Neuronal stem cell (in vitro differentiated cells): ENCODE data around the gene CARD16.
"Not testable (repeated sequence)": the region's sequence is repeated elsewhere in the genome, so short reads cannot be mapped to it uniquely, and the experiment has no call there.

Experiments used
- DNase-seq: peaks from one replicate; pipeline ENCODE4 v3.0.0-alpha.2; 2013; ENCODE audit warnings: low spot score
- H2AFZ ChIP-seq: one replicate; pipeline ENCODE4 v1.6.1; 2013; ENCODE audit warnings: mild to moderate bottlenecking, low read length, inconsistent platforms
- H2AK5ac ChIP-seq: 2 replicates; pipeline ENCODE4 v1.6.1; 2013; ENCODE audit warnings: low read depth, mild to moderate bottlenecking, inconsistent platforms, low read length, moderate library complexity, mixed read lengths
- H2BK120ac ChIP-seq: 2 replicates; pipeline ENCODE4 v1.6.1; 2013; ENCODE audit warnings: low read depth, mild to moderate bottlenecking, inconsistent platforms, low read length, moderate library complexity, mixed read lengths
- H2BK12ac ChIP-seq: one replicate; pipeline ENCODE4 v1.6.1; 2013; ENCODE audit warnings: low read length, inconsistent platforms
- H2BK15ac ChIP-seq: 2 replicates; pipeline ENCODE4 v1.6.1; 2013; ENCODE audit warnings: mild to moderate bottlenecking, low read length, inconsistent platforms, mixed read lengths
- H2BK5ac ChIP-seq: one replicate; pipeline ENCODE4 v1.6.1; 2013; ENCODE audit warnings: inconsistent platforms, mild to moderate bottlenecking, low read length, moderate library complexity
- H3K14ac ChIP-seq: one replicate; pipeline ENCODE4 v1.6.1; 2013; ENCODE audit warnings: low read length, inconsistent platforms
- H3K18ac ChIP-seq: 2 replicates; pipeline ENCODE4 v1.6.1; 2013; ENCODE audit warnings: low read length, inconsistent platforms
- H3K23ac ChIP-seq: 2 replicates; pipeline ENCODE4 v1.6.1; 2013; ENCODE audit warnings: low read depth, mild to moderate bottlenecking, mixed read lengths, low read length, inconsistent platforms; ENCODE audit not compliant: poor library complexity
- H3K27ac ChIP-seq: replicated peaks from 3 replicates; pipeline ENCODE4 v1.5.1; 2013; ENCODE audit warnings: low read length, inconsistent platforms
- H3K27me3 ChIP-seq, 3 experiments: 2 replicates each; pipeline ENCODE4 v1.6.1; 2013; ENCODE audit warnings: low read length in 3 of 3, mild to moderate bottlenecking in 2 of 3, inconsistent platforms in 1 of 3, low read depth in 1 of 3, mixed read lengths in 1 of 3, moderate library complexity in 1 of 3; ENCODE audit not compliant: control insufficient read depth in 3 of 3, insufficient read depth in 3 of 3
- H3K36me3 ChIP-seq, 2 donors: replicated peaks in 1 of 2; 2 replicates each; pipeline ENCODE4 v1.6.1; 2013; ENCODE audit warnings: low read length in 2 of 2; ENCODE audit not compliant: control insufficient read depth in 2 of 2, insufficient read depth in 2 of 2
- H3K4ac ChIP-seq: 2 replicates; pipeline ENCODE4 v1.6.1; 2013; ENCODE audit warnings: inconsistent platforms, mild to moderate bottlenecking, low read length, moderate library complexity
- H3K4me1 ChIP-seq, 2 donors: 1 replicate in 1 of 2; 2 replicates in 1 of 2; pipeline ENCODE4 v1.6.1; 2013; ENCODE audit warnings: low read length in 2 of 2, low read depth in 1 of 2; ENCODE audit not compliant: control insufficient read depth in 2 of 2, insufficient read depth in 1 of 2
- H3K4me2 ChIP-seq: one replicate; pipeline ENCODE4 v1.6.1; 2013; ENCODE audit warnings: mild to moderate bottlenecking, low read length, inconsistent platforms; ENCODE audit not compliant: insufficient read depth, poor library complexity, severe bottlenecking
- H3K4me3 ChIP-seq, 2 donors: 2 replicates each; pipeline ENCODE4 v1.5.1; 2013; ENCODE audit warnings: low read length in 2 of 2, mild to moderate bottlenecking in 2 of 2, inconsistent platforms in 1 of 2, moderate library complexity in 1 of 2
- H3K79me1 ChIP-seq: one replicate; pipeline ENCODE4 v1.6.1; 2013; ENCODE audit warnings: low read depth, mild to moderate bottlenecking, inconsistent platforms, low read length, moderate library complexity
- H3K9ac ChIP-seq: one replicate; pipeline ENCODE4 v1.6.1; 2013; ENCODE audit warnings: mild to moderate bottlenecking, low read depth, low read length, inconsistent platforms; ENCODE audit not compliant: poor library complexity
- H3K9me3 ChIP-seq, 2 donors: replicated peaks in 1 of 2; 2 replicates each; pipeline versions ENCODE3 to v1.6.1; 2013; ENCODE audit warnings: low read length in 2 of 2, mild to moderate bottlenecking in 2 of 2, inconsistent platforms in 1 of 2, low read depth in 1 of 2, mixed read lengths in 1 of 2, moderate library complexity in 1 of 2; ENCODE audit not compliant: control insufficient read depth in 2 of 2, insufficient read depth in 1 of 2
- H4K8ac ChIP-seq: one replicate; pipeline ENCODE4 v1.6.1; 2013; ENCODE audit warnings: low read depth, mild to moderate bottlenecking, inconsistent platforms, low read length, moderate library complexity
- H4K91ac ChIP-seq: one replicate; pipeline ENCODE4 v1.6.1; 2013; ENCODE audit warnings: low read length, low read depth, mild to moderate bottlenecking, inconsistent platforms; ENCODE audit not compliant: poor library complexity
- WGBS, 2 donors: extraction: QIAGEN DNeasy Blood & Tissue Kit; methylation state at CpG; one replicate each; pipeline ENCODE4 v1.1.7; 2013; ENCODE audit warnings: missing lambda C conversion rate in 2 of 2, mixed read lengths in 1 of 2; ENCODE audit not compliant: insufficient read length in 2 of 2, insufficient replicate concordance in 1 of 2; ENCODE audit errors: extremely low coverage in 2 of 2; 5-methylcytosine and 5-hydroxymethylcytosine counted together

The CARD16 gene

GRCh38 chr11:105080171-105080906, 35.2 kb upstream of the CARD16 start:
- H3K4me2 ChIP-seq, H3K9me3 ChIP-seq, H3K4me1 ChIP-seq, H2BK12ac ChIP-seq, H4K8ac ChIP-seq, H2BK15ac ChIP-seq, H3K4me3 ChIP-seq, H3K14ac ChIP-seq, DNase-seq, H2AK5ac ChIP-seq, H3K9ac ChIP-seq, H2BK5ac ChIP-seq, H3K27ac ChIP-seq, H3K23ac ChIP-seq, H3K79me1 ChIP-seq, H2BK120ac ChIP-seq, H4K91ac ChIP-seq, H3K27me3 ChIP-seq, H3K4ac ChIP-seq, H3K18ac ChIP-seq, H3K36me3 ChIP-seq: not testable (repeated sequence)
- WGBS, 2 donors = no CpG with 5 or more reads among the region's 6 CpGs
- H2AFZ ChIP-seq = peak overlapping the region; percentile 82

GRCh38 chr11:105078283-105078682, 33.1 kb upstream of the CARD16 start:
- H3K4ac ChIP-seq = no peak overlapping the region
- H3K9ac ChIP-seq = no peak overlapping the region
- H3K27ac ChIP-seq = no peak overlapping the region
- H2BK5ac ChIP-seq = no peak overlapping the region
- H4K8ac ChIP-seq = no peak overlapping the region
- H3K27me3 ChIP-seq = no peaks in the 10 kb centered on the region
- H4K91ac ChIP-seq = no peak overlapping the region
- H3K18ac ChIP-seq = no peak overlapping the region
- H2BK12ac ChIP-seq = no peak overlapping the region
- no peak for DNase-seq
- peaks cover 0 to 6% of the 10 kb centered on the region in 2 donors for H3K4me1 ChIP-seq
- H2AK5ac ChIP-seq = no peak overlapping the region
- no peak overlapping the region for H2BK15ac ChIP-seq
- H3K9me3 ChIP-seq = no peaks in the 10 kb centered on the region
- H3K14ac ChIP-seq = no peak overlapping the region
- no peak overlapping the region for H2BK120ac ChIP-seq
- H3K4me3 ChIP-seq = no peak overlapping the region
- no peaks in the 10 kb centered on the region for H3K36me3 ChIP-seq
- no peak overlapping the region for H2AFZ ChIP-seq
- no CpG with 5 or more reads among the region's 3 CpGs for WGBS, 2 donors
- H3K23ac ChIP-seq = no peak overlapping the region
- H3K79me1 ChIP-seq = no peaks in the 10 kb centered on the region
- H3K4me2 ChIP-seq = no peak overlapping the region

GRCh38 chr11:105077141-105077790, 32.1 kb upstream of the CARD16 start:
- WGBS, 2 donors = no CpG with 5 or more reads among the region's 4 CpGs
- H2AFZ ChIP-seq, H3K9me3 ChIP-seq: not testable (repeated sequence)

GRCh38 chr11:105074166-105074530, 29.0 kb upstream of the CARD16 start:
- H3K4ac ChIP-seq = no peak overlapping the region
- no peak overlapping the region for H2AFZ ChIP-seq
- H3K4me2 ChIP-seq = no peak overlapping the region
- no peak overlapping the region for H2BK120ac ChIP-seq
- H3K14ac ChIP-seq = no peak overlapping the region
- no peaks in the 10 kb centered on the region for H3K9me3 ChIP-seq
- H3K18ac ChIP-seq = no peak overlapping the region
- H3K23ac ChIP-seq = no peak overlapping the region
- H4K91ac ChIP-seq = no peak overlapping the region
- H4K8ac ChIP-seq = no peak overlapping the region
- no peaks in the 10 kb centered on the region for H3K27me3 ChIP-seq
- H3K4me3 ChIP-seq = no peak overlapping the region
- H2BK12ac ChIP-seq = no peak overlapping the region
- no peak overlapping the region for H3K9ac ChIP-seq
- no peak overlapping the region for H2BK15ac ChIP-seq
- no peak overlapping the region for H2AK5ac ChIP-seq
- no CpG with 5 or more reads among the region's 2 CpGs for WGBS, 2 donors
- H2BK5ac ChIP-seq = no peak overlapping the region
- no peaks in the 10 kb centered on the region for H3K36me3 ChIP-seq
- no peaks in the 10 kb centered on the region for H3K79me1 ChIP-seq
- DNase-seq = no peak
- no peaks in the 10 kb centered on the region for H3K4me1 ChIP-seq
- H3K27ac ChIP-seq = no peak overlapping the region

More at GRCh38 chr11:105077141-105077790, 32.1 kb upstream of the CARD16 start:
- not testable (repeated sequence) for H2BK5ac ChIP-seq, H4K91ac ChIP-seq, H2BK120ac ChIP-seq, H3K27ac ChIP-seq, H3K23ac ChIP-seq, H4K8ac ChIP-seq, DNase-seq, H3K36me3 ChIP-seq, H3K4ac ChIP-seq, H3K4me3 ChIP-seq, H3K9ac ChIP-seq, H3K27me3 ChIP-seq, H3K79me1 ChIP-seq, H3K4me2 ChIP-seq, H2BK12ac ChIP-seq, H3K4me1 ChIP-seq, H3K18ac ChIP-seq, H3K14ac ChIP-seq, H2BK15ac ChIP-seq, H2AK5ac ChIP-seq
